Gastroesophageal sphincter (tissue), 4 donors: Measurements from ENCODE around the gene JUP. TPM values are rescaled to one million over a fixed set of nuclear protein-coding genes. Genes with fewer than 3 reads are reported as not detected.

ENCODE experiments used
- ATAC-seq: fragments of 150-250 bp; one replicate; pipeline ENCODE4 v1.9.1; 2016; ENCODE audit warnings: mild to moderate bottlenecking, moderate library complexity
- H3K27ac ChIP-seq, 4 donors: fragments of 200-600 bp; sonication (generic) in 3 of 4; 1 replicate in 3 of 4; 2 replicates in 1 of 4; pipeline ENCODE4 v1.5.1; 2016 to 2019
- H3K27me3 ChIP-seq: fragments of 200-600 bp; sonication (generic); one replicate; pipeline ENCODE4 v1.5.1; 2019
- H3K36me3 ChIP-seq, 2 donors: fragments of 200-600 bp; sonication (generic); one replicate each; pipeline ENCODE4 v1.5.1; 2019; ENCODE audit warnings: control low read depth in 1 of 2
- H3K4me1 ChIP-seq, 3 donors: fragments of 200-600 bp; sonication (generic); 1 replicate in 2 of 3; 2 replicates in 1 of 3; pipeline ENCODE4 v1.5.1; 2016 to 2019; ENCODE audit warnings: control low read depth in 2 of 3
- H3K4me3 ChIP-seq, 2 donors: fragments of 200-600 bp; sonication (generic); one replicate each; pipeline ENCODE4 v1.5.1; 2019; ENCODE audit warnings: mild to moderate bottlenecking in 1 of 2, moderate library complexity in 1 of 2
- H3K9me3 ChIP-seq, 3 donors: fragments of 200-600 bp; sonication (generic); one replicate each; pipeline ENCODE4 v1.5.1; 2017 to 2019; ENCODE audit warnings: control low read depth in 2 of 3
- CTCF ChIP-seq, 4 experiments: fragments of 200-600 bp in 2 of 4; fragments of 450-650 bp in 2 of 4; sonication (generic) in 1 of 4; IDR thresholded peaks; one replicate each; pipeline ENCODE4 v1.5.1; 2017 to 2019; ENCODE audit warnings: antibody characterized with exemption in 4 of 4, mild to moderate bottlenecking in 2 of 4, moderate library complexity in 2 of 4
- EP300 ChIP-seq: sonication (generic); formaldehyde crosslinking; IDR thresholded peaks from one replicate; pipeline ENCODE4 v1.6.1; 2017; ENCODE audit warnings: antibody characterized with exemption, mild to moderate bottlenecking
- POLR2A ChIP-seq, 2 donors: fragments of 450-650 bp; IDR thresholded peaks; one replicate each; pipeline ENCODE4 v1.6.1; 2017; ENCODE audit warnings: antibody characterized with exemption in 2 of 2, mild to moderate bottlenecking in 2 of 2, moderate library complexity in 1 of 2
- POLR2AphosphoS5 ChIP-seq: sonication (generic); formaldehyde crosslinking; IDR thresholded peaks from one replicate; pipeline ENCODE4 v1.6.1; 2017; ENCODE audit warnings: antibody characterized with exemption
- WGBS, 2 donors: methylation state at CpG; one replicate each; pipeline ENCODE4 v1.1.5; 2018; ENCODE audit warnings: low coverage in 1 of 2; 5-methylcytosine and 5-hydroxymethylcytosine counted together
- total RNA-seq, 4 donors: library from RNA; depleted of rRNA; stranded (reverse); fragments of >200 nt; gene quantifications; one replicate each; pipeline ENCODE4 v1.1.0, GENCODE V29; 2016

Gene JUP
- total RNA-seq, 4 donors from 2014 or later: 30.8 to 60.9 (median 41.7) TPM

- Histone ChIP-seq H3K36me3 (peaks cover 0 to 21% of the 10 kb centered on the region in 2 donors), H3K9me3 (no peaks in the 10 kb centered on the region), H3K27ac (peak overlapping the region in 1 of 4 donors; percentile 7), H3K4me1 (peaks cover 0 to 15% (median 9%) of the 10 kb centered on the region in 3 donors), H3K4me3 (peak overlapping the region in 1 of 2 donors; percentile 5), H3K27me3 (peaks cover 20% of the 10 kb centered on the region)
- TF ChIP-seq CTCF (IDR thresholded peaks at IDR 0.05) (peak in 3 of 4 experiments; percentile 95 to 98 (median 96)), EP300 (no peak)
- 0 to 20% methylated on average over 1 to 5 of the region's 14 CpGs for WGBS, 2 donors
- peak; percentile 78 for ATAC-seq
These were observed 15.1 kb upstream of the JUP start for GRCh38 chr17:41801374-41802271.

GRCh38 chr17:41800601-41801373, 14.3 kb upstream of the JUP start:
- no peak for TF ChIP-seq POLR2A (IDR thresholded peaks at IDR 0.05)
- TF ChIP-seq EP300: no peak
- no peak for TF ChIP-seq POLR2AphosphoS5
- no peak for TF ChIP-seq CTCF (IDR thresholded peaks at IDR 0.05)
- Histone ChIP-seq H3K9me3 (no peaks in the 10 kb centered on the region), H3K27ac (peak overlapping the region in 1 of 4 donors; percentile 7), H3K4me3 (peak overlapping the region in 1 of 2 donors; percentile 5), H3K4me1 (peaks cover 0 to 15% (median 9%) of the 10 kb centered on the region in 3 donors), H3K27me3 (peaks cover 20% of the 10 kb centered on the region), H3K36me3 (peaks cover 0 to 16% of the 10 kb centered on the region in 2 donors)
- 52 to 80% methylated on average over 1 to 7 of the region's 18 CpGs for WGBS, 2 donors
- peak; percentile 48 for ATAC-seq

GRCh38 chr17:41799366-41799765, 12.9 kb upstream of the JUP start:
- Histone ChIP-seq H3K9me3 (no peaks in the 10 kb centered on the region), H3K27me3 (peaks cover 20% of the 10 kb centered on the region), H3K36me3 (peaks cover 0 to 11% of the 10 kb centered on the region in 2 donors), H3K4me1 (peaks cover 0 to 15% (median 9%) of the 10 kb centered on the region in 3 donors), H3K4me3 (no peak overlapping the region), H3K27ac (no peak overlapping the region)
- TF ChIP-seq POLR2A (IDR thresholded peaks at IDR 0.05) (no peak), EP300 (no peak), POLR2AphosphoS5 (no peak), CTCF (IDR thresholded peaks at IDR 0.05) (no peak)
- WGBS, 2 donors: 88 to 91% methylated on average over 4 to 7 of the region's 8 CpGs
- no peak for ATAC-seq

- WGBS, 2 donors: 61 to 80% methylated on average over 1 to 3 of the region's 3 CpGs
- no peak overlapping the region for H3K4me3 ChIP-seq
- TF ChIP-seq EP300 (no peak), CTCF (IDR thresholded peaks at IDR 0.05) (no peak), POLR2AphosphoS5 (no peak), POLR2A (IDR thresholded peaks at IDR 0.05) (no peak)
- H3K27me3 ChIP-seq: peaks cover 20% of the 10 kb centered on the region
- peaks cover 0 to 1% of the 10 kb centered on the region in 2 donors for H3K36me3 ChIP-seq
- ATAC-seq: no peak
- no peaks in the 10 kb centered on the region for H3K9me3 ChIP-seq
- H3K4me1 ChIP-seq: peaks cover 0 to 30% (median 19%) of the 10 kb centered on the region in 3 donors
- H3K27ac ChIP-seq: no peak overlapping the region
These were observed 10.9 kb upstream of the JUP start for GRCh38 chr17:41797377-41797776.
